Stomach (tissue), 4 donors: ENCODE measurements around the gene GADL1.

Experiments
- EP300 ChIP-seq: sonication (generic); formaldehyde crosslinking; IDR thresholded peaks from one replicate; pipeline ENCODE4 v1.6.1; 2017; ENCODE audit warnings: antibody characterized with exemption
- POLR2A ChIP-seq, 4 donors: fragments of 450-650 bp; IDR thresholded peaks; one replicate each; pipeline ENCODE4 v1.6.1; 2016; ENCODE audit warnings: antibody characterized with exemption in 4 of 4, control low read depth in 2 of 4, mild to moderate bottlenecking in 1 of 4, moderate library complexity in 1 of 4
- POLR2AphosphoS5 ChIP-seq, 3 donors: sonication (generic); formaldehyde crosslinking; IDR thresholded peaks; one replicate each; pipeline ENCODE4 v1.6.1; 2016; ENCODE audit warnings: antibody characterized with exemption in 3 of 3
- TF ChIP-seq, protein P1 (sequence below), 7 experiments: fragments of 450-650 bp in 4 of 7; fragments of 200-600 bp in 3 of 7; sonication (generic) in 3 of 7; IDR thresholded peaks; one replicate each; pipeline ENCODE4 v1.5.1; 2016 to 2019; ENCODE audit warnings: antibody characterized with exemption in 7 of 7, control low read depth in 2 of 7, mild to moderate bottlenecking in 1 of 7

DNA sequence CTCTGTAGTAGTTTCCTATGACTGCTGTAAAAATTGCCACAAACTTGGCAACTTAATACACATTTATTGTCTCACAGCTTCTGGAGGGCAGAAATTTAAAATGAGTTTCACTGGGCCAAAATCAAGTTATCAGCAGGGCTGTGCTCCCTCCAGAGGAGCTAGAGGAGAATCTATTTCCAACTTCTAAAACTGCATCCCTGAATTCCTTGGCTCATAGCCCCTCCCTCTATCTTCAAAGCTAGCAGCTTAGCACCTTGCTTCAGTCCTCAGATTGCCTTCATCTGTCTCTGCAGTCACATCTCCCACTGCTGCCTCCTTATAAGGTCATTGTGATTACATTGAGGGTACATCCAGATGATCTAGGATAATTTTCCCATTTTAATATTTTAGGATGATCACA is 17.8 kb upstream of the GADL1 start:
- TF ChIP-seq POLR2A (IDR thresholded peaks at IDR 0.05) (no peak), EP300 (no peak), POLR2AphosphoS5 (IDR thresholded peaks at IDR 0.05) (no peak)
- TF ChIP-seq, protein P1, sequence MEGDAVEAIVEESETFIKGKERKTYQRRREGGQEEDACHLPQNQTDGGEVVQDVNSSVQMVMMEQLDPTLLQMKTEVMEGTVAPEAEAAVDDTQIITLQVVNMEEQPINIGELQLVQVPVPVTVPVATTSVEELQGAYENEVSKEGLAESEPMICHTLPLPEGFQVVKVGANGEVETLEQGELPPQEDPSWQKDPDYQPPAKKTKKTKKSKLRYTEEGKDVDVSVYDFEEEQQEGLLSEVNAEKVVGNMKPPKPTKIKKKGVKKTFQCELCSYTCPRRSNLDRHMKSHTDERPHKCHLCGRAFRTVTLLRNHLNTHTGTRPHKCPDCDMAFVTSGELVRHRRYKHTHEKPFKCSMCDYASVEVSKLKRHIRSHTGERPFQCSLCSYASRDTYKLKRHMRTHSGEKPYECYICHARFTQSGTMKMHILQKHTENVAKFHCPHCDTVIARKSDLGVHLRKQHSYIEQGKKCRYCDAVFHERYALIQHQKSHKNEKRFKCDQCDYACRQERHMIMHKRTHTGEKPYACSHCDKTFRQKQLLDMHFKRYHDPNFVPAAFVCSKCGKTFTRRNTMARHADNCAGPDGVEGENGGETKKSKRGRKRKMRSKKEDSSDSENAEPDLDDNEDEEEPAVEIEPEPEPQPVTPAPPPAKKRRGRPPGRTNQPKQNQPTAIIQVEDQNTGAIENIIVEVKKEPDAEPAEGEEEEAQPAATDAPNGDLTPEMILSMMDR (IDR thresholded peaks at IDR 0.05), result no peak
